DND-41 (cell line): Measurements from ENCODE around the gene RIT2.

ENCODE experiments used
- ATAC-seq: fragments of 200-7000 bp; cut with Tn5 transposase; 3 replicates; pipeline ENCODE4 v1.9.1; 2021; ENCODE audit warnings: low read depth; ENCODE audit not compliant: insufficient read depth
- DNase-seq: peaks from one replicate; pipeline ENCODE4 v3.0.0-alpha.2; 2020
- H2AFZ ChIP-seq: 2 replicates; pipeline ENCODE4 v1.6.0; 2012; ENCODE audit warnings: low read depth, low read length
- H3K27ac ChIP-seq: 2 replicates; pipeline ENCODE4 v1.5.1; 2012; ENCODE audit warnings: low read length, inconsistent platforms
- H3K27me3 ChIP-seq: fragments of 200-600 bp; sonication (generic); 2 replicates; pipeline ENCODE4 v1.6.0; 2012; ENCODE audit warnings: low read length, mild to moderate bottlenecking, inconsistent platforms; ENCODE audit not compliant: insufficient read depth, poor library complexity
- H3K36me3 ChIP-seq: 2 replicates; pipeline ENCODE4 v1.5.1; 2012; ENCODE audit warnings: low read length, inconsistent platforms; ENCODE audit not compliant: insufficient read depth
- H3K4me1 ChIP-seq: 2 replicates; pipeline ENCODE4 v1.5.1; 2012; ENCODE audit warnings: mild to moderate bottlenecking, low read length; ENCODE audit not compliant: insufficient read depth
- H3K4me2 ChIP-seq: 2 replicates; pipeline ENCODE4 v1.6.0; 2012; ENCODE audit warnings: mild to moderate bottlenecking, moderate library complexity, low read length, inconsistent platforms; ENCODE audit not compliant: insufficient read depth
- H3K4me3 ChIP-seq, 2 experiments: fragments of 200-600 bp in 1 of 2; shearing (Covaris generic) in 1 of 2; 2 replicates each; pipeline ENCODE4 v1.5.1; 2012 to 2016; ENCODE audit warnings: inconsistent platforms in 2 of 2, low read length in 2 of 2, mild to moderate bottlenecking in 2 of 2, low read depth in 1 of 2, moderate library complexity in 1 of 2
- H3K79me2 ChIP-seq: 2 replicates; pipeline ENCODE4 v1.6.0; 2012; ENCODE audit warnings: low read length, inconsistent platforms; ENCODE audit not compliant: insufficient read depth
- H3K9ac ChIP-seq: 2 replicates; pipeline ENCODE4 v1.6.0; 2012; ENCODE audit warnings: low read depth, mild to moderate bottlenecking, inconsistent platforms, low read length, moderate library complexity
- H3K9me3 ChIP-seq: 2 replicates; pipeline ENCODE4 v1.5.1; 2012; ENCODE audit warnings: low read length, moderate library complexity, mild to moderate bottlenecking, inconsistent platforms; ENCODE audit not compliant: insufficient read depth, severe bottlenecking
- H4K20me1 ChIP-seq: 2 replicates; pipeline ENCODE4 v1.6.0; 2012; ENCODE audit warnings: low read length; ENCODE audit not compliant: insufficient read depth
- EZH2 ChIP-seq: IDR thresholded peaks from 3 replicates; pipeline ENCODE4 v1.6.1; 2012; ENCODE audit warnings: borderline replicate concordance, low read depth, mild to moderate bottlenecking, moderate library complexity, low read length, inconsistent platforms; ENCODE audit not compliant: severe bottlenecking
- TF ChIP-seq, protein P1 (sequence below): IDR thresholded peaks from 2 replicates; pipeline ENCODE4 v1.5.1; 2012; ENCODE audit warnings: borderline replicate concordance, low read length, moderate library complexity, mild to moderate bottlenecking; ENCODE audit not compliant: poor library complexity, severe bottlenecking; ENCODE audit errors: extremely low read depth

The RIT2 gene

DNA sequence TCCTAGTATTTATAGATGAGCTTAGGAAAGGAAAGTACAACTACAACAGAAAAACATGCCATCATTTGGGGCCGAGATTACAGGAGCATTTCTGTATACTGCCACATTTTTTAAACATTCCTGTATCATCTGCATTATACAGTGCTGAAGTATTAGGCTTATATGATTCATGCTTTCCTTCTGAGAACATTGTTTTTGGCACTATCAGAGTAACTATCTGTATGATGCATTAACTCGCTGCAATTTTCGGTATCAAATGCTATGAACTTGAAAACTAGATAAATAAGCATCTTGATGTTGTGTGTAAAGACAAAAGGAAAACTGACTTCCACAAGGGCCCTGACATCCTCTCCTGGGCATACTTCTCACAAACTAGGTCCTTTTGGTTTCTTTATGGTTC is 102.0 kb downstream of the RIT2 start:
- H2AFZ ChIP-seq: no peak overlapping the region
- TF ChIP-seq, protein P1, sequence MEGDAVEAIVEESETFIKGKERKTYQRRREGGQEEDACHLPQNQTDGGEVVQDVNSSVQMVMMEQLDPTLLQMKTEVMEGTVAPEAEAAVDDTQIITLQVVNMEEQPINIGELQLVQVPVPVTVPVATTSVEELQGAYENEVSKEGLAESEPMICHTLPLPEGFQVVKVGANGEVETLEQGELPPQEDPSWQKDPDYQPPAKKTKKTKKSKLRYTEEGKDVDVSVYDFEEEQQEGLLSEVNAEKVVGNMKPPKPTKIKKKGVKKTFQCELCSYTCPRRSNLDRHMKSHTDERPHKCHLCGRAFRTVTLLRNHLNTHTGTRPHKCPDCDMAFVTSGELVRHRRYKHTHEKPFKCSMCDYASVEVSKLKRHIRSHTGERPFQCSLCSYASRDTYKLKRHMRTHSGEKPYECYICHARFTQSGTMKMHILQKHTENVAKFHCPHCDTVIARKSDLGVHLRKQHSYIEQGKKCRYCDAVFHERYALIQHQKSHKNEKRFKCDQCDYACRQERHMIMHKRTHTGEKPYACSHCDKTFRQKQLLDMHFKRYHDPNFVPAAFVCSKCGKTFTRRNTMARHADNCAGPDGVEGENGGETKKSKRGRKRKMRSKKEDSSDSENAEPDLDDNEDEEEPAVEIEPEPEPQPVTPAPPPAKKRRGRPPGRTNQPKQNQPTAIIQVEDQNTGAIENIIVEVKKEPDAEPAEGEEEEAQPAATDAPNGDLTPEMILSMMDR: no peak
- TF ChIP-seq EZH2: no peak

DNA sequence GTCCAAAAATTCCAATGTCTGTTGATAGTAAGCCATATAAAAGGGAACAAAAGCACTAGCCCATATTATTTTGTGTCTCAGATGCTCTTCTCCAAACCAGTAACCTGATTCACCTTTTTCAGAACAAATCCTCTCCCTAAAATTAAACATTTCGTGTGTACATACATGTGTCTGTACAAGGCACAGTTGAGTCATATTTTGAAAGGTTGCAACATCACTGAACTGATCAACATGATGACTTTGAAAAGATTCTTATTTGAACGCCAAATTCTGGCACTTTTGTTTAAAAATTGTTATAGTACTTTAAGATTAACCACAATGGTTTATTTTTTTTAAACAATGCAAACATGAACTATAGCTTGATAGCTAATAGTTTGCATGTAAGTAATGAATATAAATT is 102.5 kb downstream of the RIT2 start:
- no peaks in the 10 kb centered on the region for H3K79me2 ChIP-seq
- H3K9me3 ChIP-seq: no peaks in the 10 kb centered on the region
- no peak for DNase-seq
- no peak overlapping the region for H2AFZ ChIP-seq
- H3K4me2 ChIP-seq: no peak overlapping the region
- no peak for ATAC-seq
- no peaks in the 10 kb centered on the region for H3K36me3 ChIP-seq
- H3K9ac ChIP-seq: no peak overlapping the region
- no peaks in the 10 kb centered on the region for H3K4me1 ChIP-seq
- TF ChIP-seq, protein P1: no peak
- no peak for TF ChIP-seq EZH2
- H3K27ac ChIP-seq: no peak overlapping the region
- H3K27me3 ChIP-seq: no peaks in the 10 kb centered on the region
- no peak overlapping the region for H3K4me3 ChIP-seq
- H4K20me1 ChIP-seq: no peaks in the 10 kb centered on the region

More for the DNA sequence above, 102.0 kb downstream of the RIT2 start:
- Histone ChIP-seq H3K4me2 (no peak overlapping the region), H3K9me3 (no peaks in the 10 kb centered on the region), H4K20me1 (no peaks in the 10 kb centered on the region), H3K79me2 (no peaks in the 10 kb centered on the region), H3K27ac (no peak overlapping the region), H3K4me1 (no peaks in the 10 kb centered on the region), H3K27me3 (no peaks in the 10 kb centered on the region), H3K9ac (no peak overlapping the region), H3K36me3 (no peaks in the 10 kb centered on the region), H3K4me3 (no peak overlapping the region)
- no peak for ATAC-seq
- no peak for DNase-seq

DNA sequence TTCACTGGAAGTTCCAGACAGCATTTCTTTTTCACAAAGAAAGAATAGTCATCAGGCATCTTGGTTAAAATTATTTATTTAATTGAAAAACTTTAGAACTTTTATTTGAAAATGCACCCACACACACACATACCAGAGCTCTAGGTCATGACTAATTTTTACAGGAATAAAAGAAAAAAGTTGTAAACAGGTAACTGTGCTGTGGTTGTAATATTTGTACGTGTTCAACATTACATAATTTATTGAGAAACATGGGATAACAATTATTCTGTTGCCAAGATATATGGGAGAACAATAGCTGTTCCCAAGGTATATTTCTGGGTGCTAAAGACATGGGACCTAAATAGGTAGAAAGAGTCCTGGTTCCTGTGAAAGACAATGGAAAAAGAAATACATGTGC is 104.9 kb downstream of the RIT2 start:
- Histone ChIP-seq H3K4me3 (no peak overlapping the region), H3K4me2 (no peak overlapping the region), H3K36me3 (no peaks in the 10 kb centered on the region), H3K27ac (no peak overlapping the region), H3K4me1 (no peaks in the 10 kb centered on the region), H3K27me3 (no peaks in the 10 kb centered on the region), H3K9me3 (no peaks in the 10 kb centered on the region), H2AFZ (no peak overlapping the region), H3K79me2 (no peaks in the 10 kb centered on the region), H3K9ac (no peak overlapping the region), H4K20me1 (no peaks in the 10 kb centered on the region)
- ATAC-seq: no peak
- no peak for DNase-seq
- TF ChIP-seq, protein P1: no peak
- TF ChIP-seq EZH2: no peak

DNA sequence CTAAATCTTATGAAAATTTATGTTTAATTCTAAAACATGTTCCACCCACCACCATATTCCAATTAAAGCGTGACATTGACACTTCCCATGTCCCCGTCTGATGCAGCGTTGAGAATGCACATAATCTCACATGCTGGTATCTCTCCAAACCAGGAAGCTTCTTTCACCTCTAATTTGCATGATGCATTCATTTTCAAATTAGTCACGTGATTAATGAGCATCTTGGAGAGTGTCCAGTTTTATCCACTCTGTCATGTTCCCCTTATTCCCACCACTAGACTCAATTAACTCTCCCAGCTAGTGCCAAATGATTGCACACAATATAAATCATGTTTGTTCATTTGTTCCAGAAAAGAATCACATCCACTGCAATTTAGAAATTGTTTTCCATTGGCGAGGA is 105.8 kb downstream of the RIT2 start:
- DNase-seq (no peak), ATAC-seq (no peak)
- Histone ChIP-seq H3K9ac (no peak overlapping the region), H3K4me2 (no peak overlapping the region), H4K20me1 (no peaks in the 10 kb centered on the region), H3K9me3 (no peaks in the 10 kb centered on the region), H3K27me3 (no peaks in the 10 kb centered on the region), H3K36me3 (no peaks in the 10 kb centered on the region), H3K27ac (no peak overlapping the region), H2AFZ (no peak overlapping the region), H3K79me2 (no peaks in the 10 kb centered on the region), H3K4me3 (no peak overlapping the region), H3K4me1 (no peaks in the 10 kb centered on the region)
- TF ChIP-seq, protein P1: no peak
- no peak for TF ChIP-seq EZH2
